Stomach (tissue), 4 donors: ENCODE data around the gene RERE.

Source experiments
- POLR2A ChIP-seq, 4 donors: fragments of 450-650 bp; IDR thresholded peaks; one replicate each; pipeline ENCODE4 v1.6.1; 2016; ENCODE audit warnings: antibody characterized with exemption in 4 of 4, control low read depth in 2 of 4, mild to moderate bottlenecking in 1 of 4, moderate library complexity in 1 of 4
- POLR2AphosphoS5 ChIP-seq, 3 donors: sonication (generic); formaldehyde crosslinking; IDR thresholded peaks; one replicate each; pipeline ENCODE4 v1.6.1; 2016; ENCODE audit warnings: antibody characterized with exemption in 3 of 3
- TF ChIP-seq, protein P1 (sequence below), 7 experiments: fragments of 450-650 bp in 4 of 7; fragments of 200-600 bp in 3 of 7; sonication (generic) in 3 of 7; IDR thresholded peaks; one replicate each; pipeline ENCODE4 v1.5.1; 2016 to 2019; ENCODE audit warnings: antibody characterized with exemption in 7 of 7, control low read depth in 2 of 7, mild to moderate bottlenecking in 1 of 7

DNA sequence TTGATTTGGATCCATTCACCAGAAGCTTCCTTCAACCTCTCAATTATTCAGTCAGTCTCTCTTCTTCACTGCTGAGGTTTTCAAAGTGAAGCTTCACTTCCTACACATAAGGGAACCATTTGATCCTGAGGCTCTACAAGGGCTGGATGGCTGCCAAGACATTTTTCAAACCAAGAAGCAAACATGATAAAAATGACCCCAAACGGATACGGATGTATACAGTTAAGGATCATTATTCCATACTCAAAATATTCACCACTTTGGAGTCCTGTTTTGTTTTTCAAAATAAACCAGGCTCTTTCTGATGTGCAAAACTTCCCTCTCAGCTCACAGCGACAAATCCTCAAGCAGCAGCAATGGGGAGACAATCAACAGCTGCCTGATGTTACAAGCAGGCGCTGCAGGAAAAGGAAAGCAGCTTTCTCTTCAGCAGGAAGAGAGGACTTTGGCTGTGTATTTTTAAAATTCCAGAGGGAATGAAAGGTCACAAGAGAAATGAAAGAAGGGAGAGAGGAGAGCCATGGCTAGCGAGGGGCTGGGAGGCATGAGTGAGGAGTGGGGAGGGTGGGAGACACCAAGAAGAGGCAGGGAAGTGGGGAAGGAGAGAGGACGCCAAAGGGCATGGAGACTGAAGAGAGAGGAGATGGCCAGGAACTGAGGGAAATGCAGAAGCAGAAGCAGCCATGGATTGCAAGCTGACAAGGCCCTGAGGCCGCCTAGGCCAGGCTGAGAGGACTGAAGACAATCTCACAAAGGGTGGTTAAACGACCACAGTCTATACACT, 354.1 kb downstream of the RERE start:
- TF ChIP-seq, protein P1, sequence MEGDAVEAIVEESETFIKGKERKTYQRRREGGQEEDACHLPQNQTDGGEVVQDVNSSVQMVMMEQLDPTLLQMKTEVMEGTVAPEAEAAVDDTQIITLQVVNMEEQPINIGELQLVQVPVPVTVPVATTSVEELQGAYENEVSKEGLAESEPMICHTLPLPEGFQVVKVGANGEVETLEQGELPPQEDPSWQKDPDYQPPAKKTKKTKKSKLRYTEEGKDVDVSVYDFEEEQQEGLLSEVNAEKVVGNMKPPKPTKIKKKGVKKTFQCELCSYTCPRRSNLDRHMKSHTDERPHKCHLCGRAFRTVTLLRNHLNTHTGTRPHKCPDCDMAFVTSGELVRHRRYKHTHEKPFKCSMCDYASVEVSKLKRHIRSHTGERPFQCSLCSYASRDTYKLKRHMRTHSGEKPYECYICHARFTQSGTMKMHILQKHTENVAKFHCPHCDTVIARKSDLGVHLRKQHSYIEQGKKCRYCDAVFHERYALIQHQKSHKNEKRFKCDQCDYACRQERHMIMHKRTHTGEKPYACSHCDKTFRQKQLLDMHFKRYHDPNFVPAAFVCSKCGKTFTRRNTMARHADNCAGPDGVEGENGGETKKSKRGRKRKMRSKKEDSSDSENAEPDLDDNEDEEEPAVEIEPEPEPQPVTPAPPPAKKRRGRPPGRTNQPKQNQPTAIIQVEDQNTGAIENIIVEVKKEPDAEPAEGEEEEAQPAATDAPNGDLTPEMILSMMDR (IDR thresholded peaks at IDR 0.05), result no peak
- TF ChIP-seq POLR2AphosphoS5 (IDR thresholded peaks at IDR 0.05), result peak; percentile 7 to 47 (median 17)
- no peak for TF ChIP-seq POLR2A (IDR thresholded peaks at IDR 0.05)
